ENCODE measurements around the gene CMTM8.
A peak's percentile ranks its signal among the peaks of the same experiment; 100 is the strongest.
"Not testable (repeated sequence)": the region's sequence is repeated elsewhere in the genome, so short reads cannot be mapped to it uniquely, and the experiment has no call there.

CMTM8 gene, protein sequence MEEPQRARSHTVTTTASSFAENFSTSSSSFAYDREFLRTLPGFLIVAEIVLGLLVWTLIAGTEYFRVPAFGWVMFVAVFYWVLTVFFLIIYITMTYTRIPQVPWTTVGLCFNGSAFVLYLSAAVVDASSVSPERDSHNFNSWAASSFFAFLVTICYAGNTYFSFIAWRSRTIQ

GRCh38 chr3:32238453-32239306 lies at the start of gene CMTM8:
Gene CMTM8, plus strand, starts transcription at chr3:32238680. Its CDS starts 293 bp downstream, at chr3:32238973.
- TF ChIP-seq, protein P1, sequence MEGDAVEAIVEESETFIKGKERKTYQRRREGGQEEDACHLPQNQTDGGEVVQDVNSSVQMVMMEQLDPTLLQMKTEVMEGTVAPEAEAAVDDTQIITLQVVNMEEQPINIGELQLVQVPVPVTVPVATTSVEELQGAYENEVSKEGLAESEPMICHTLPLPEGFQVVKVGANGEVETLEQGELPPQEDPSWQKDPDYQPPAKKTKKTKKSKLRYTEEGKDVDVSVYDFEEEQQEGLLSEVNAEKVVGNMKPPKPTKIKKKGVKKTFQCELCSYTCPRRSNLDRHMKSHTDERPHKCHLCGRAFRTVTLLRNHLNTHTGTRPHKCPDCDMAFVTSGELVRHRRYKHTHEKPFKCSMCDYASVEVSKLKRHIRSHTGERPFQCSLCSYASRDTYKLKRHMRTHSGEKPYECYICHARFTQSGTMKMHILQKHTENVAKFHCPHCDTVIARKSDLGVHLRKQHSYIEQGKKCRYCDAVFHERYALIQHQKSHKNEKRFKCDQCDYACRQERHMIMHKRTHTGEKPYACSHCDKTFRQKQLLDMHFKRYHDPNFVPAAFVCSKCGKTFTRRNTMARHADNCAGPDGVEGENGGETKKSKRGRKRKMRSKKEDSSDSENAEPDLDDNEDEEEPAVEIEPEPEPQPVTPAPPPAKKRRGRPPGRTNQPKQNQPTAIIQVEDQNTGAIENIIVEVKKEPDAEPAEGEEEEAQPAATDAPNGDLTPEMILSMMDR (IDR thresholded peaks at IDR 0.05; ENCODE audit: control insufficient read depth, extremely low read depth, insufficient read depth) = no peak
- H3K4me3 ChIP-seq (ENCODE audit: low read depth, low read length) = peak within 1 kb of the TSS; percentile 47

DNA sequence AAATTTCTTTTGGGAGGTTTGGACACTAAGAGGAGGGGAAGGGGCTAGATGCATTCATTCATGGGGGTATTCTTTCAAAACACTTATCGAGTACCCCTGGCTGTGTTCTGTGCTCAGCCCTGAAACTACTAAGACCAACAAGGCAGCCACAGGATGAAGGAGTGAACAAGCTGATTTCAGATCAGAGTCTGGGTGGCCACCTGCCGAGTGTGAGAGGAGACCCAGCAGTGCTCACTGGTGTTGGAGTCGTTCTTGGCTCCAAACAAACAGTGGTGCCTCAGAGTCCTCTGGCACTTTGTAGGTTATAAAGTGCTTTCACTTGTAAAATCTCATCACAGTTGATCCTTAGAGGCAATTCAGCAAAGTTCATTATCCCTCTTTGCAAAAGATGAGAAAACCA lies 48.8 kb upstream of the CMTM8 start:
- TF ChIP-seq, protein P1 (IDR thresholded peaks at IDR 0.05; ENCODE audit: control insufficient read depth, extremely low read depth, insufficient read depth) = no peak
- DNase-seq (ENCODE audit: low read depth) = no peak
- H3K4me3 ChIP-seq (ENCODE audit: low read depth, low read length) = no peak overlapping the region

More at GRCh38 chr3:32238453-32239306, at the start of gene CMTM8:
- no peak for DNase-seq (ENCODE audit: low read depth)

DNA sequence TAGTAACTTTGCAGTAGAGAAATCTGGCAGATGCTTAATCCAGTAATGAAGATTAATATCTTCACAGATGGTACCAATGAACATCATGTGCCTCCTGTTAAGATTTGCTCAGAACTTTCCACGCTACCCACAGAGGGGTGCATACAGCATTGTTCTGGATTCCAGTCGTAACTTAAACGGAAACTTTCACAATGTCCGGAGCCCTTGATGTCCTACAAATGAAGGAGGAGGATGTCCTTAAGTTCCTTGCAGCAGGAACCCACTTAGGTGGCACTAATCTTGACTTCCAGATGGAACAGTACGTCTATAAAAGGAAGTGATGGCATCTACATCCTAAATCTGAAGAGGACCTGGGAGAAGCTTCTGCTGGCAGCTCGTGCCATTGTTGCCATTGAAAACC lies 47.9 kb upstream of the CMTM8 start:
- not testable (repeated sequence) for DNase-seq (ENCODE audit: low read depth); H3K4me3 ChIP-seq (ENCODE audit: low read depth, low read length)

- TF ChIP-seq, protein P1 (IDR thresholded peaks at IDR 0.05; ENCODE audit: control insufficient read depth, extremely low read depth, insufficient read depth) = no peak
- no peak for DNase-seq (ENCODE audit: low read depth)
- H3K4me3 ChIP-seq (ENCODE audit: low read depth, low read length) = no peak overlapping the region
These were observed 45.4 kb upstream of the CMTM8 start for GRCh38 chr3:32193101-32193500.

GRCh38 chr3:32194653-32195052 lies 43.8 kb upstream of the CMTM8 start:
- H3K4me3 ChIP-seq (ENCODE audit: low read depth, low read length) = no peak overlapping the region
- TF ChIP-seq, protein P1 (IDR thresholded peaks at IDR 0.05; ENCODE audit: control insufficient read depth, extremely low read depth, insufficient read depth) = no peak
- DNase-seq (ENCODE audit: low read depth) = peak; percentile 56

DNA sequence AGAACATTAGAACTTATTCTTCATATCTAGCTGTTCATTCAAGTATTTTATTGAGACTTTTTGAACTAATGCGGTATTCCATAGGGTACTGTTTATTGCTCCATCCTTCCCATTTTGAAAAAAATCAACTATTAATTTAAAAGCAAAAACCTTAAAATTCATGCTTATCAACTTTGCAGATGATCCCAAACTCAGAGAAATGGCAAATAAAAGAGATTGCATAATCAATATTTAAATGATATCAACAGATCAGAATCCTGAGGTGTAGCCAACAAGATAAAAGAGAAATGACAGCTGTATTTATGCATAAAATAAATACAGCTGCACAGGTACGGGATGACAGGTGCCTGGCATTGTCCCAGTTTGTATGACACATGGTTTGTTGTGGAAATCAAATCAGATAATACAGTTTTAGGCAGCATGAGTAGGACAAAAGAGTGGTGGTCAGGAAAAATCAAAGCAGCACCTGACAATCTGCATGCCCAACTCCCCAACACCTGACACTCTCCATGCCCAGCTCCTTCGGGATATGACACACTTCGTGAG lies 42.4 kb upstream of the CMTM8 start:
- H3K4me3 ChIP-seq (ENCODE audit: low read depth, low read length) = no peak overlapping the region
- DNase-seq (ENCODE audit: low read depth) = peak; percentile 69
- TF ChIP-seq, protein P1 (IDR thresholded peaks at IDR 0.05; ENCODE audit: control insufficient read depth, extremely low read depth, insufficient read depth) = no peak

DNA sequence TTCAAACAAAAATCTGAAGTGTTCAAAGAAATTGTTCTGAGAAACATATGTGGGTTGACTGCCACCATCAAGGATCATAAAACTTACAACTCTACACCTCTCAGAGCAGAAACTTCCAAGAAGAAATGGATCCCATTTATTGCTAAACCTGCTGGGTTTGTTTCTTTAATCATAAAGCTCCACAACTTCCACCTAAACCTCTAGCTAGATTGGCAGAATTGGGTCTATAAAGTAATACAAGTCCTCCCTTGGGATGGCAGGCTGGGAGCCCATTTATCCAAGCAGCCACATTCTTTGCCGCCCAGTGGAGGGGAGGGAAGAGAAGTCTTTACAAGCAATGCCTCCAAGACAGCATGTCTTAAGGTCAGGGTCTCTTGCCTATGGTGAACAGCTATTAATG lies 40.5 kb upstream of the CMTM8 start:
- DNase-seq (ENCODE audit: low read depth) = no peak
- TF ChIP-seq, protein P1 (IDR thresholded peaks at IDR 0.05; ENCODE audit: control insufficient read depth, extremely low read depth, insufficient read depth) = no peak
- H3K4me3 ChIP-seq (ENCODE audit: low read depth, low read length) = no peak overlapping the region

Measured in LNCaP clone FGC (cell line).